Vein endothelial cell (primary cell): ENCODE measurements around the gene EPN2. TPM values are rescaled to one million over a fixed set of nuclear protein-coding genes. Genes with fewer than 3 reads are reported as not detected.

ENCODE experiments used
- small RNA-seq: library from RNA; depleted of rRNA; stranded (forward); fragments of <200 nt; gene quantifications from one replicate; pipeline ENCODE3, GENCODE V24; 2012
- total RNA-seq: library from RNA; depleted of rRNA; stranded (reverse); fragments of >200 nt; gene quantifications from 2 replicates; pipeline ENCODE4 v1.2.3, GENCODE V29; 2012

Gene EPN2
- total RNA-seq: 34.9 and 40.4 TPM in 2 replicates

GRCh38 chr17:19237139-19237388 lies at the start of gene EPN2:
Gene EPN2, plus strand, starts transcription at chr17:19237366. Its CDS starts 45,754 bp downstream, at chr17:19283120.

GRCh38 chr17:19362277-19363113 lies 125.3 kb downstream of the EPN2 start, which contains the start of gene B9D1:
Gene B9D1, minus strand, starts transcription at chr17:19362723. Its CDS starts 154 bp downstream, at chr17:19362569.

DNA sequence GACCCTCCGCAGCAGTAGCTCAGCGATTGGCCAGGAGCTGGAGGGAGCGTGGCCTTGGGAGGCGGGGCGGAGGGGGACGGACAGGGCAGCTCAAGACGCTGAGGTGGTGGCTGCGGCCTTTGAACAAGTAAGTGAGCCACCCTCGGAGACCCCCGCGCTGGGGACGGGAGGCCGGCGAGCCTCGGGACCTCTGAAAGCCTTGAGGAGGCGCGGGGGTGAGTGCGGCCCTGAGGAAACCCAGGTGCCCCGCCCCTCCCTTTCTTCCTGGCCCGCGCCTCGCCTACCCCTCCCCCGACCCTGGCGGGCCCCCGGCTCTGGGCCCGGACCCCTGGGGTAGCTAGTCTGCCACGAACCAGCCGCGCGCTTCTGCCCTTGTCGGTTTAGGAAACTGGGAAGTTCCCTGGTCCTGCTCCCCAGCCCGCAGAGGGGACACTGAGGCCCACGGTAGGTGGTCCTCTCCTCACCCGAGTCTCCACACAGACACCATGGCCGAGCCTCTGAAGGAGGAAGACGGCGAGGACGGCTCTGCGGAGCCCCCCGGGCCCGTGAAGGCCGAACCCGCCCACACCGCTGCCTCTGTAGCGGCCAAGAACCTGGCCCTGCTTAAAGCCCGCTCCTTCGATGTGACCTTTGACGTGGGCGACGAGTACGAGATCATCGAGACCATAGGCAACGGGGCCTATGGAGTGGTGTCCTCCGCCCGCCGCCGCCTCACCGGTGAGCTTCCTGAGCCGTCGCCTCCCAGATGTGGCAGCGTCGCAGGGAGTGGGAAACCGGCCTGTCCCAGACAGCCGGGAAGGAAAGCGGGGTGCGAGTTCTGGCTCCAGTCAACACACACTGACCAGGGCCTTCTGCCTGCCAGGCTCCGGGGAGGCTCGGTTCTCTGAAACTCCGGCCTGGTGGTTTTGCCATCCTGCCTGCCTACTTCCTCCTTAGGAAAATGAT lies 141.5 kb downstream of the EPN2 start, which contains the start of gene MAPK7:
Gene MAPK7, plus strand, starts transcription at position 83 of the 945 bp plus-strand sequence. Its CDS starts 403 bp downstream, at position 486.

Small RNA genes within 50 kb of the gene (small RNA-seq; reads per million reads assigned to genes)
- gene MIR1180: 1.1 reads per million, percentile 61 among the genes with 10 or more reads in this experiment

Other genes starting within 250 kb of the EPN2 start
- 17.0 and 18.9 TPM in 2 replicates for gene FAM83G, start 232.6 kb upstream of the EPN2 start, total RNA-seq
- 39.5 and 85.6 TPM in 2 replicates for gene GRAP, start 190.4 kb upstream of the EPN2 start, total RNA-seq
- 37.7 and 106 TPM in 2 replicates for gene GRAPL, start 109.8 kb upstream of the EPN2 start, total RNA-seq
- gene B9D1, start 125.4 kb downstream of the EPN2 start, total RNA-seq: 18.9 and 20.6 TPM in 2 replicates
- gene MAPK7, start 141.1 kb downstream of the EPN2 start, total RNA-seq: 17.3 and 20.3 TPM in 2 replicates
- gene MFAP4, start 149.8 kb downstream of the EPN2 start, total RNA-seq: 0.33 TPM in 1 of 2 replicates, not detected in the other
- 0.10 TPM in 1 of 2 replicates, not detected in the other for gene RNF112, start 173.9 kb downstream of the EPN2 start, total RNA-seq